Epidermal melanocyte (primary cell): Measurements from ENCODE around the gene MOV10L1.
"Not testable (repeated sequence)": the region's sequence is repeated elsewhere in the genome, so short reads cannot be mapped to it uniquely, and the experiment has no call there.

Experiments
- DNase-seq: peaks from one replicate; pipeline ENCODE4 v3.0.0; 2011; ENCODE audit warnings: low spot score; ENCODE audit not compliant: insufficient read length

MOV10L1 gene

GRCh38 chr22:50202130-50202666 lies 112.4 kb downstream of the MOV10L1 start:
- DNase-seq, result no peak

- no peak for DNase-seq
Measured at GRCh38 chr22:50203288-50203687, 113.5 kb downstream of the MOV10L1 start.

GRCh38 chr22:50204571-50204970 lies 114.8 kb downstream of the MOV10L1 start:
- no peak for DNase-seq

GRCh38 chr22:50204998-50205397 lies 115.2 kb downstream of the MOV10L1 start:
- not testable (repeated sequence) for DNase-seq

GRCh38 chr22:50205781-50206569 lies 116.2 kb downstream of the MOV10L1 start:
- DNase-seq, result no peak

GRCh38 chr22:50206599-50206998 lies 116.8 kb downstream of the MOV10L1 start:
- DNase-seq, result no peak

- DNase-seq, result no peak
Measured at GRCh38 chr22:50207383-50208140, 117.8 kb downstream of the MOV10L1 start.

- no peak for DNase-seq
Measured at GRCh38 chr22:50208430-50208938, 118.7 kb downstream of the MOV10L1 start.

- DNase-seq, result no peak
Measured at GRCh38 chr22:50208939-50209892, 119.4 kb downstream of the MOV10L1 start.

- peak; percentile 88 for DNase-seq
Measured at GRCh38 chr22:50209893-50210292, 120.1 kb downstream of the MOV10L1 start.

- DNase-seq, result no peak
Measured at GRCh38 chr22:50210378-50211139, 120.8 kb downstream of the MOV10L1 start.

GRCh38 chr22:50211147-50211546 lies 121.3 kb downstream of the MOV10L1 start:
- DNase-seq, result no peak
